Immature natural killer cell (primary cell): ENCODE measurements around the gene EDEM2. TPM values are rescaled to one million over a fixed set of nuclear protein-coding genes. Genes with fewer than 3 reads are reported as not detected.
A peak's percentile ranks its signal among the peaks of the same experiment; 100 is the strongest.
"Not testable (repeated sequence)": the region's sequence is repeated elsewhere in the genome, so short reads cannot be mapped to it uniquely, and the experiment has no call there.

Experiments used
- DNase-seq, 3 donors: peaks; one replicate each; pipeline ENCODE4 v3.0.0; 2022; ENCODE audit warnings: mixed read lengths in 1 of 3
- H3K27ac Mint-ChIP-seq, 6 donors: one replicate each; pipeline ENCODE4 v1.8.0; 2020; ENCODE audit warnings: mixed read lengths in 6 of 6, mild to moderate bottlenecking in 5 of 6, inconsistent platforms in 4 of 6, moderate library complexity in 3 of 6
- H3K27me3 Mint-ChIP-seq, 3 donors: one replicate each; pipeline ENCODE4 v1.8.0; 2020 to 2021; ENCODE audit warnings: low read depth in 3 of 3, mild to moderate bottlenecking in 3 of 3, mixed read lengths in 3 of 3, moderate library complexity in 3 of 3, inconsistent platforms in 1 of 3
- H3K36me3 Mint-ChIP-seq, 3 donors: one replicate each; pipeline ENCODE4 v1.8.0; 2020; ENCODE audit warnings: mixed read lengths in 3 of 3, inconsistent platforms in 2 of 3, mild to moderate bottlenecking in 2 of 3
- H3K4me1 Mint-ChIP-seq, 2 donors: one replicate each; pipeline ENCODE4 v1.8.0; 2020; ENCODE audit warnings: inconsistent platforms in 2 of 2, mild to moderate bottlenecking in 2 of 2, mixed read lengths in 2 of 2, moderate library complexity in 1 of 2
- H3K4me3 Mint-ChIP-seq, 5 donors: one replicate each; pipeline ENCODE4 v1.8.0; 2020; ENCODE audit warnings: mild to moderate bottlenecking in 5 of 5, mixed read lengths in 5 of 5, inconsistent platforms in 3 of 5, moderate library complexity in 3 of 5
- H3K9me3 Mint-ChIP-seq, 6 donors: one replicate each; pipeline ENCODE4 v1.8.0; 2020; ENCODE audit warnings: mild to moderate bottlenecking in 6 of 6, mixed read lengths in 6 of 6, inconsistent platforms in 4 of 6, moderate library complexity in 3 of 6
- polyA plus RNA-seq, 3 donors: library from polyadenylated mRNA; unstranded; fragments of 300-500 nt; fragmentation: Illumina TruSeq; gene quantifications; one replicate each; pipeline ENCODE4 v1.2.3, GENCODE V29; 2021

EDEM2 gene
- polyA plus RNA-seq, 3 donors from 2014 or later, result 48.6 to 62.2 (median 48.8) TPM

GRCh38 chr20:35179292-35180212 lies 32.4 kb upstream of the EDEM2 start:
- no peak for DNase-seq
- Mint-ChIP-seq H3K27me3 (peaks cover 0 to 5% (median 1%) of the 10 kb centered on the region in 3 donors), H3K4me3 (no peak overlapping the region), H3K9me3 (no peaks in the 10 kb centered on the region), H3K36me3 (peaks cover 22 to 39% (median 38%) of the 10 kb centered on the region in 3 donors), H3K4me1 (no peaks in the 10 kb centered on the region), H3K27ac (no peak overlapping the region)

- Mint-ChIP-seq H3K36me3 (peaks cover 10 to 30% (median 23%) of the 10 kb centered on the region in 3 donors), H3K4me3 (no peak overlapping the region), H3K27ac (no peak overlapping the region), H3K9me3 (no peaks in the 10 kb centered on the region), H3K27me3 (peaks cover 0 to 6% (median 2%) of the 10 kb centered on the region in 3 donors), H3K4me1 (peaks cover 24 to 32% of the 10 kb centered on the region in 2 donors)
- no peak for DNase-seq
Measured at GRCh38 chr20:35176132-35176531, 29.0 kb upstream of the EDEM2 start.

GRCh38 chr20:35174458-35175216 lies 27.5 kb upstream of the EDEM2 start:
- Mint-ChIP-seq H3K36me3 (peaks cover 7 to 24% (median 23%) of the 10 kb centered on the region in 3 donors), H3K9me3 (no peaks in the 10 kb centered on the region), H3K27ac (no peak overlapping the region), H3K27me3 (peaks cover 0 to 6% (median 2%) of the 10 kb centered on the region in 3 donors), H3K4me3 (no peak overlapping the region), H3K4me1 (peaks cover 24 to 36% of the 10 kb centered on the region in 2 donors)
- DNase-seq, result no peak

GRCh38 chr20:35173576-35174192 lies 26.5 kb upstream of the EDEM2 start:
- Mint-ChIP-seq H3K27me3 (peaks cover 0 to 6% (median 2%) of the 10 kb centered on the region in 3 donors), H3K36me3 (peaks cover 5 to 24% (median 19%) of the 10 kb centered on the region in 3 donors), H3K27ac (peak overlapping the region in 2 of 6 donors; percentile 26 to 46), H3K4me3 (peak overlapping the region in 1 of 5 donors; percentile 6), H3K9me3 (no peaks in the 10 kb centered on the region), H3K4me1 (peaks cover 24 to 36% of the 10 kb centered on the region in 2 donors)
- no peak for DNase-seq

- Mint-ChIP-seq H3K36me3 (peaks cover 0 to 19% (median 14%) of the 10 kb centered on the region in 3 donors), H3K27ac (peak overlapping the region; percentile 77 to 93 (median 89)), H3K9me3 (no peaks in the 10 kb centered on the region), H3K27me3 (peaks cover 0 to 6% (median 2%) of the 10 kb centered on the region in 3 donors), H3K4me1 (peaks cover 24 to 36% of the 10 kb centered on the region in 2 donors), H3K4me3 (peak overlapping the region; percentile 86 to 91 (median 88))
- no peak for DNase-seq
Measured at GRCh38 chr20:35172434-35172806, 25.3 kb upstream of the EDEM2 start.

- peaks cover 24 to 36% of the 10 kb centered on the region in 2 donors for H3K4me1 Mint-ChIP-seq
- H3K36me3 Mint-ChIP-seq, result peaks cover 0 to 16% (median 10%) of the 10 kb centered on the region in 3 donors
- peak within 1 kb of the TSS; percentile 86 to 91 (median 88) for H3K4me3 Mint-ChIP-seq
- peak; percentile 20 to 26 (median 23) for DNase-seq
- H3K27ac Mint-ChIP-seq, result peak within 1 kb of the TSS; percentile 77 to 93 (median 89)
- H3K27me3 Mint-ChIP-seq, result peaks cover 0 to 6% (median 2%) of the 10 kb centered on the region in 3 donors
- no peaks in the 10 kb centered on the region for H3K9me3 Mint-ChIP-seq
Measured at GRCh38 chr20:35171753-35172433, 24.8 kb upstream of the EDEM2 start, which contains the start of gene PROCR. Gene PROCR, plus strand, starts transcription at chr20:35172072. Its CDS starts 83 bp downstream, at chr20:35172155.

GRCh38 chr20:35171438-35171752 lies 24.3 kb upstream of the EDEM2 start:
- peak overlapping the region; percentile 86 to 91 (median 88) for H3K4me3 Mint-ChIP-seq
- peak overlapping the region; percentile 77 to 93 (median 89) for H3K27ac Mint-ChIP-seq
- no peaks in the 10 kb centered on the region for H3K9me3 Mint-ChIP-seq
- peaks cover 0 to 11% (median 6%) of the 10 kb centered on the region in 3 donors for H3K36me3 Mint-ChIP-seq
- peaks cover 0 to 6% (median 0%) of the 10 kb centered on the region in 3 donors for H3K27me3 Mint-ChIP-seq
- DNase-seq, result no peak
- peaks cover 24 to 36% of the 10 kb centered on the region in 2 donors for H3K4me1 Mint-ChIP-seq

GRCh38 chr20:35168701-35169409 lies 21.7 kb upstream of the EDEM2 start:
- not testable (repeated sequence) for H3K9me3 Mint-ChIP-seq, DNase-seq

GRCh38 chr20:35167787-35168186 lies 20.7 kb upstream of the EDEM2 start:
- H3K4me1 Mint-ChIP-seq, result peaks cover 21 to 27% of the 10 kb centered on the region in 2 donors
- H3K27ac Mint-ChIP-seq, result no peak overlapping the region
- H3K36me3 Mint-ChIP-seq, result peaks cover 0 to 6% (median 5%) of the 10 kb centered on the region in 3 donors
- H3K4me3 Mint-ChIP-seq, result no peak overlapping the region
- H3K27me3 Mint-ChIP-seq, result peaks cover 0 to 3% (median 2%) of the 10 kb centered on the region in 3 donors
- H3K9me3 Mint-ChIP-seq, result no peaks in the 10 kb centered on the region
- no peak for DNase-seq

More at GRCh38 chr20:35168701-35169409, 21.7 kb upstream of the EDEM2 start:
- H3K4me1 Mint-ChIP-seq, result peaks cover 20 to 31% of the 10 kb centered on the region in 2 donors
- H3K36me3 Mint-ChIP-seq, H3K4me3 Mint-ChIP-seq, H3K27ac Mint-ChIP-seq, H3K27me3 Mint-ChIP-seq: not testable (repeated sequence)

- Mint-ChIP-seq H3K9me3 (no peaks in the 10 kb centered on the region), H3K27ac (peak overlapping the region in 2 of 6 donors; percentile 53 to 66), H3K4me3 (no peak overlapping the region)
Measured at GRCh38 chr20:35166242-35166830, 19.2 kb upstream of the EDEM2 start.

GRCh38 chr20:35165221-35166185 lies 18.4 kb upstream of the EDEM2 start:
- Mint-ChIP-seq H3K4me3 (no peak overlapping the region), H3K4me1 (peaks cover 27% of the 10 kb centered on the region in 2 donors), H3K36me3 (peaks cover 0 to 8% (median 5%) of the 10 kb centered on the region in 3 donors), H3K27me3 (peaks cover 0 to 4% (median 4%) of the 10 kb centered on the region in 3 donors), H3K9me3 (no peaks in the 10 kb centered on the region), H3K27ac (peak overlapping the region in 1 of 6 donors; percentile 66)
- no peak for DNase-seq

More at GRCh38 chr20:35166242-35166830, 19.2 kb upstream of the EDEM2 start:
- H3K27me3 Mint-ChIP-seq, result peaks cover 0 to 4% (median 2%) of the 10 kb centered on the region in 3 donors
- no peak for DNase-seq
- peaks cover 0 to 8% (median 5%) of the 10 kb centered on the region in 3 donors for H3K36me3 Mint-ChIP-seq
- H3K4me1 Mint-ChIP-seq, result peaks cover 20 to 27% of the 10 kb centered on the region in 2 donors
